Kidney glomerular epithelial cell (primary cell): ENCODE data around the gene SCYL1.

Experiments used
- DNase-seq: peaks from one replicate; lab custom pipeline; 2025; lab: John Stamatoyannopoulos, UW

Gene SCYL1

GRCh38 chr11:65571420-65571819 lies 46.5 kb downstream of the SCYL1 start:
- no peak for DNase-seq

- no peak for DNase-seq
Observed at GRCh38 chr11:65571940-65572339, 47.1 kb downstream of the SCYL1 start.

DNA sequence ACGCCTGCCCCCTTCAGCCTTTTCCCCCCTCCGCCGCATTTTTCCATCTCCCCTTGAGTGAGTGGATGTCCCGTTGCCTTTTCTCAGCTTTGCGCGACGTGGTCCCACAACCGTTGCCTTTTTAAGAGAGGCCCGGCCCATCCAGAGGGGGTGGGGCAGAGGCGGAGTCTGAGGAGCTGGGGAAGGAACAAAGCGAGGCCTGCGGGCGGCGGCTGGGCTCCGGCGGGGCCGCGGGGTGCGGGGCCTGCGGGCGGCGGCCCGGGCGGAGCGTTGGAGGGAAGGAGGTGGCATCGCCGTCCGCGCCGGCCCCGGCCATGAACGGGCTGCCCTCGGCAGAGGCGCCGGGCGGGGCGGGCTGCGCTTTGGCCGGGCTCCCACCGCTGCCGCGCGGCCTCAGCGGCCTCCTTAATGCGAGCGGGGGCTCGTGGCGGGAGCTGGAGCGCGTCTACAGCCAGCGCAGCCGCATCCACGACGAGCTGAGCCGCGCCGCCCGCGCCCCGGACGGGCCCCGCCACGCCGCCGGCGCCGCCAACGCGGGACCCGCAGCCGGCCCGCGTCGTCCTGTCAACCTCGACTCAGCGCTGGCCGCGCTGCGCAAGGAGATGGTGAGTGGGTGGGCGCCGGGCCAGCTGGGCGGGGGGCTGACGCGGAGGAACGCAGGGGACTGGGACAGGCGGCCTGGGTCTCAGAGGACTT lies 47.6 kb downstream of the SCYL1 start, which contains the start of gene FAM89B:
Gene FAM89B (plus strand): TSS at position 183 of the 696 bp plus-strand sequence. CDS start 132 bp downstream, at position 315.
- no peak for DNase-seq

- no peak for DNase-seq
Observed at GRCh38 chr11:65573391-65574079, 48.7 kb downstream of the SCYL1 start.

DNA sequence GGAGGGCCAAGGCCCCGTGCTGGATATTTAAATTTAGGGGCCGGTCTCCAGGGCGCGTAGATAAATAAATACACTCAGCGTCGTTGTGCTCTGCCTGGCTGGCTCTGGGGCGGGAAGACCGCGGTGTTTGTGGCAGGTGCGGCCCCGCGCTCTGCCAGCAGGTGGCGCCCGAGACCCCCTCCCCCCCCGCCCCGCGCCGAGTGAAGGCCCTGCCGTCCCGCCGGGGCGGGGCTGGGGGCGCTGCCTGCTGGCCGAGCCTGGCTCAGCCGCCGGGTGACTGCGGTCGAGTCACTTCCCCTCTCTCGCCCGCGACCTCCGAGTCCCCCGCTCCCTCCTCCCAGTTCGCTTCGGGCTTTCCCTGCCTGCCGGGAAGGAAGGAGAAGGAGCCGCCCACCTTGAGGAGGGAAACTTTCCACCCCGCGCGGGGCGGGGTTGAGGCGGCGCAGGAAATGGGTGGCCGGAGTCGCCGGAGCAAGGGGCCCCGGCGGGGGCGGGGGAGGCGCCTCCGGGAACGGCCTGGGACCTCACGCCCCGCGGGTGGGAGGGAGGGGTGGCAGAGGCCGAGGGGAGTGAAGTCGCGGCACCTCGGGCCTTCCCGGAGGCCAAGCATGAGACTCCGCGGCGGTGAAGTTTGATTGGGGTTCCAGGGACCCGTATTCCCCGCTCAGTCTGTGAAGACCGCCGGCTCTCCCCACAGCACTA lies 49.4 kb downstream of the SCYL1 start:
- DNase-seq = no peak

GRCh38 chr11:65574811-65575567 lies 50.1 kb downstream of the SCYL1 start:
- no peak for DNase-seq

DNA sequence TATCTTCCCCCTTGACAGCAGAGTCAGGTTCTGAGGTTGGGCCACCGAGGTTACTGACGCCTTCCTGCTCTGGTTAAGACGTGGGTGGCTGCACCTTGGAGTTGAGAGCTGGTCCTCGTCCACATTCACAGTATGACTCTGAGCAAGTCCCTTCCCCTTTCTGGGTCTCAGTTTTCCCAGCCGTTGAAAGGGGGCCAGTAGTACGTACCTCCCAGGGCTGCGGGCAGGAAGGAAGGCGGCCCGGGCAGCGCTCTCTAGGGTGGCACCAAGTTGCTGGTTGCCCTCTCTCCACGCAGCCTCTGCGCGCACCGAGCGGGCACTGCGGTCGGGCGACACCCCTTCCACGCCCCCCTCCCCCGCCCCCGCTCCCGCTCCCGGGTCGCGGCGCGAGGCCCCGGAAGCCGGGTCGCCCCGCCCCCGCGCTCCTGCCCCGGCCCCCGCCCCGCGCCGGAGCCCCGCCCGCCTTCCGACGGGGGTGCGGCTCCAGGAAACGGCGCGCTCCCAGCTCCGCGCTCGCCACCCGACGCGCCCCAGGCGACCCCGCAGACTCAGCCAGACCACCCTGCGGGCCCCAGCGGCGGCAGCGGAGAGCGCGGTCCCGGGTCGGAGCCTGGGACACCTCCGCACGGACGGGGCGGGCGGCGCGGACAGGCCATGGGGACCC lies 50.8 kb downstream of the SCYL1 start, which contains the start of gene EHBP1L1:
Gene EHBP1L1 (plus strand): TSS at position 486 of the 664 bp plus-strand sequence. CDS start 250 bp downstream, outside the sequence.
- DNase-seq = no peak

DNA sequence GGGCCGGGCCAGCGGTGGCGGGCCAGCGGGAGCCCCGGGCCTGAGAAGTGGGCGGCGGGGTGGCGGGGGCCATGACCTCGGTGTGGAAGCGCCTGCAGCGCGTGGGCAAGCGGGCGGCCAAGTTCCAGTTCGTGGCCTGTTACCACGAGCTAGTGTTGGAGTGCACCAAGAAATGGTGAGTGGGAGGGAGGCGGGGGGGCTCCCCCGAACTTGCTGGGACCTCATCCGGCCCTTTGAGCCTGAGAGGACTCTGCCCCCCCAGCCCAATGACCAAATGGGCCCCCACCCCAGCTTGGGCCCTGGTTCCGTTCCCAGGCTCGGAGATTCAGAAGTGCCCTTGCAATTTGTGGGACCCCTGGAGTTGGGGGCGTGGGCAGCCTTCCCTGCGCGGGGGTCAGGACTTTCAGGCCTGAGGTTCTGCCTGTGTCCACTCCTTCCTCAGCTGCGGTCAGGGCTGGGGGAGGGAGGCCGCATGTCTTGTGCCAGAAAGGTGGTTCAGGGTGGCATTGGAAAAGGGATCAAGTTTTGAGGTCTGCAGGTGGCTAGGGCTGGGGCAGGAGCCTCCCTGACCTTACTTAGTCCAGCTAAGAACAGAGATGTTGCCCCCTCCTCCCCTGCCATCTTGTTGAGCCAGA lies 51.5 kb downstream of the SCYL1 start:
- no peak for DNase-seq

- peak; percentile 52 for DNase-seq
Observed at GRCh38 chr11:65576867-65577755, 52.2 kb downstream of the SCYL1 start.

- DNase-seq = no peak
Observed at GRCh38 chr11:65577756-65578109, 52.9 kb downstream of the SCYL1 start.

DNA sequence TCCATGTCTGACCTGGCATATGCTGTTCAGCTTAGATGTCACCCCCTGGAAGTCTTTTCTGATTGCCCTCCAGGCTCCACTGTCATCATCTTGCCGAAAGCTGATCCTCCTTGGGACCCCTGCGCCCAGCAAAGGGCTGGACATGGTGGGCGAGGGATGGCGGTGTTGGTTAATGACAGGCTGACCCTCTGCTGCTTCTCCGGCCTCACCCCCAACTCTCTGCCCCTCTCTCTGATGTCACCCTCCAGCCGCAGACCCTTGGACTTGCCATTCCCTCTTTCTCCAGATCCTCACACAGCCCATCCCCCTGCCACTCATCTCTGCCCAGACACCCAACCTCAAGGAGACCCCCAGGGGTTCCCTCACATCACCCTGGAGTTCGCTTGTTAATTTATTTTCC lies 53.3 kb downstream of the SCYL1 start:
- no peak for DNase-seq

GRCh38 chr11:65578667-65579066 lies 53.8 kb downstream of the SCYL1 start:
- DNase-seq = no peak

DNA sequence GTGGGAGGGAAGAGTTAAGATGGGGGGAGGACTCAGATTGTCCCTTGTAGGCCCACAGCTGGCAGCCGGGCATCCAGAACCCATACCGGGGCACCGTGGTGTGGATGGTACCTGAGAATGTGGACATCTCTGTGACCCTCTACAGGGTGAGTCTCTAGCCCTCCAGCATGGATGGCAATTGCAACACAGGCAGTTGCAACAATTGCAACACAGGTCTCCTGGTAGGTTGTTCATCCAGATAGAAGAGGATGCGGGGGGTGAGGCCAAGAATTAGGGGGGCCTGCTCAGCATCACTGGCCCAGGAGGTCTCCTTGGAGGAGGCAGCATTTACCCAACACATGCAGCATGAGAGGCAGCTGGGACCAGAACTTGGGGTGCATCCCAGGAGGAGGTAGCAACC lies 54.4 kb downstream of the SCYL1 start:
- DNase-seq = no peak

DNA sequence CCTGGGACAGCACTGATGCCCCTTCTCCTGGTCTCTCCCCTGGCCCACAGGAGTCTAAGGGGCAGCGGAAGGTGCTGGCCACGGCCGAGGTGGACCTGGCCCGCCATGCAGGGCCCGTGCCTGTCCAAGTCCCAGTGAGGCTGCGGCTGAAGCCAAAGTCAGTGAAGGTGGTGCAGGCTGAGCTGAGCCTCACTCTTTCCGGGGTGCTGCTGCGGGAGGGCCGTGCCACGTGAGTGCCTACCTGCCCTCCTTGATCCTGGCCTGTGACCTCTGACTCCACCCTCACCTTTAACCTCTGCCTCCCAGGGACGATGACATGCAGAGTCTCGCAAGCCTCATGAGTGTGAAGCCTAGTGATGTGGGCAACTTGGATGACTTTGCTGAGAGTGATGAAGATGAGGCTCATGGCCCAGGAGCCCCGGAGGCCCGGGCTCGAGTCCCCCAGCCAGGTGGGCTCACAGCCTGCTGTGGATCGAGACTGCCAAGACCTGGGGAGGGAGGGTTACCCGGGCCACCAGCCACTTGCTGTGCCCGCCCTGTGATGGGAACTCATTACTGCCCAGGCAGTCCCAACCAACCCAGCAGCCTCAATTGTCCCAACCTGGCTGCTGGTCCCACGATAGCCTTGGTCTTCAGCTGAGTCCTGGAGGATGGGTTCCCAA lies 55.3 kb downstream of the SCYL1 start:
- DNase-seq = no peak

DNA sequence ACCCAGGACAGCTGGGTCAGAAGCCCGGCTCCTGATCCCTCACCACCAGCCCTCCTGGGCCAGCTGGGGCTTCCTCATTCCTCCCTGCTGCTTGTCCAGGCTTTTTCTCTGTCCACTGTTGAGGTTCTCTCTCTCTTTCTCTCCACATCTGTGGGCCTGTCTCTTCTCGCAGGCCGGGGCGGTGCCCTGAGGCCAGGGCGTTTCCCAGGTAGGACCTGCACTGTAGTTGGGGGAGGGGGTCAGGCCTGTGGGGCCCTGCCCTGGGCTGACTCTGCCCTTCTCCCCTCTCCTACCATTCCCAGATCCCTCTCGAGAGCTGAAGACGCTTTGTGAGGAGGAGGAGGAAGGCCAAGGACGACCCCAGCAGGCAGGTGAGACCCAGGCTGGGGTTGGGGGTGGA lies 55.9 kb downstream of the SCYL1 start:
- DNase-seq = no peak

GRCh38 chr11:65581928-65582327 lies 57.0 kb downstream of the SCYL1 start:
- DNase-seq = no peak

- no peak for DNase-seq
Observed at GRCh38 chr11:65583589-65583988, 58.7 kb downstream of the SCYL1 start.

DNA sequence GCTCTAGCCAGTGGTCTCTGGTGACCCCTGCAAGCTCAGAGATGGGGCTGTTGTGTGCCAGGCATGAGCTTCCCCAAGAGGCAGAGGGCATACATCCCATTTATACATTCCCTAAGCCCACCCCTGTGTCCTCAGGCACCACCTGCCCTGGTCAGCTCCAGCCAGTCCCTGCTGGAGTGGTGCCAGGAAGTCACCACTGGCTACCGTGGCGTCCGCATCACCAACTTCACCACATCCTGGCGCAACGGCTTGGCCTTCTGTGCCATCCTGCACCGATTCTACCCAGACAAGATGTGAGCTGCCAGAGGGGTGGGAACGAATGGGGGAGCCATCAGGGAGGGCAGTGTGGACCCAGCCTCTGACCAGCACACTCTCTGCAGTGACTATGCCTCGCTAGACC lies 59.2 kb downstream of the SCYL1 start:
- no peak for DNase-seq

- DNase-seq = no peak
Observed at GRCh38 chr11:65584723-65585171, 59.9 kb downstream of the SCYL1 start.
